ENCODE measurements around the gene ABCC4. TPM values are rescaled to one million over a fixed set of nuclear protein-coding genes. Genes with fewer than 3 reads are reported as not detected.

Gene ABCC4
- total and polyA plus RNA-seq, 4 donors = 0.74 to 22.5 (median 2.0) TPM

DNA sequence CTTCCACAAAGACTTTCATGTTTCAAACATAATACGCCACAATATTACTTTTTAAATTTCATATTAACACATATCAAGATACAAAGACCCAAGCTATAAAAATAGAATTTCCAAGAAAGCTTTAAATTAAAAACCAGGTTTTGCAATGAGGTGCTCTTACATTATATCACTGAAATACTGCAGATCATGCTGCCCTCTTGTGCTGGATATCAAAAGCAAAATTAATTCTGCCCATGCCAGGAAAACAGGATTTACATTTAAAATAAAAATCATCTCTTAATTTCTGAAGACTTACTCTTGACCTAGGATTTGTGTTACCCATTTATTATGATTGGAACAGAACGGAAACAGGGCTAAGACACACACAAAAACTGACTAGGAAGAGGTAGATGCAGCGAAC, 145.0 kb downstream of the ABCC4 start:
- no peak for TF ChIP-seq HNF4A (conservative IDR thresholded peaks at IDR 0.05)
- no peak for TF ChIP-seq HNF4G (IDR thresholded peaks at IDR 0.05)
- no peak for TF ChIP-seq FOXA1 (IDR thresholded peaks at IDR 0.05)
- TF ChIP-seq, protein P1, sequence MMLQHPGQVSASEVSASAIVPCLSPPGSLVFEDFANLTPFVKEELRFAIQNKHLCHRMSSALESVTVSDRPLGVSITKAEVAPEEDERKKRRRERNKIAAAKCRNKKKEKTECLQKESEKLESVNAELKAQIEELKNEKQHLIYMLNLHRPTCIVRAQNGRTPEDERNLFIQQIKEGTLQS (IDR thresholded peaks at IDR 0.05) = no peak
- TF ChIP-seq, protein P2, sequence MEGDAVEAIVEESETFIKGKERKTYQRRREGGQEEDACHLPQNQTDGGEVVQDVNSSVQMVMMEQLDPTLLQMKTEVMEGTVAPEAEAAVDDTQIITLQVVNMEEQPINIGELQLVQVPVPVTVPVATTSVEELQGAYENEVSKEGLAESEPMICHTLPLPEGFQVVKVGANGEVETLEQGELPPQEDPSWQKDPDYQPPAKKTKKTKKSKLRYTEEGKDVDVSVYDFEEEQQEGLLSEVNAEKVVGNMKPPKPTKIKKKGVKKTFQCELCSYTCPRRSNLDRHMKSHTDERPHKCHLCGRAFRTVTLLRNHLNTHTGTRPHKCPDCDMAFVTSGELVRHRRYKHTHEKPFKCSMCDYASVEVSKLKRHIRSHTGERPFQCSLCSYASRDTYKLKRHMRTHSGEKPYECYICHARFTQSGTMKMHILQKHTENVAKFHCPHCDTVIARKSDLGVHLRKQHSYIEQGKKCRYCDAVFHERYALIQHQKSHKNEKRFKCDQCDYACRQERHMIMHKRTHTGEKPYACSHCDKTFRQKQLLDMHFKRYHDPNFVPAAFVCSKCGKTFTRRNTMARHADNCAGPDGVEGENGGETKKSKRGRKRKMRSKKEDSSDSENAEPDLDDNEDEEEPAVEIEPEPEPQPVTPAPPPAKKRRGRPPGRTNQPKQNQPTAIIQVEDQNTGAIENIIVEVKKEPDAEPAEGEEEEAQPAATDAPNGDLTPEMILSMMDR (IDR thresholded peaks at IDR 0.05; ENCODE audit: low read depth, low read length, missing input control) = peak; percentile 25
- no peak for TF ChIP-seq YY1 (IDR thresholded peaks at IDR 0.05)
- no peak for TF ChIP-seq FOXA2 (IDR thresholded peaks at IDR 0.05)
- peak; percentile 57 to 67 for TF ChIP-seq RAD21 (IDR thresholded peaks at IDR 0.05)
- WGBS = 91% methylated on average over 3 of the region's 3 CpGs
- DNase-seq (ENCODE audit: low spot score) = no peak
- Histone ChIP-seq H3K4me3 (ENCODE audit: low read depth in 1 of 3, low read length in 3 of 3) (no peak overlapping the region), H3K27me3 (ENCODE audit: control insufficient read depth in 4 of 4, insufficient read depth in 4 of 4, low read length in 3 of 4) (no peaks in the 10 kb centered on the region), H3K36me3 (ENCODE audit: control insufficient read depth in 4 of 4, insufficient read depth in 3 of 4, low read depth in 1 of 4, low read length in 3 of 4) (no peaks in the 10 kb centered on the region), H3K9ac (ENCODE audit: low read depth in 1 of 2, low read length in 2 of 2) (no peak overlapping the region), H3K27ac (ENCODE audit: low read depth in 1 of 2, low read length in 2 of 2) (no peak overlapping the region), H3K4me1 (ENCODE audit: control insufficient read depth in 4 of 4, insufficient read depth in 4 of 4, low read length in 3 of 4) (peaks cover 0 to 13% (median 4%) of the 10 kb centered on the region in 4 donors), H3K9me3 (ENCODE audit: control insufficient read depth in 4 of 4, low read length in 3 of 4) (no peaks in the 10 kb centered on the region)

DNA sequence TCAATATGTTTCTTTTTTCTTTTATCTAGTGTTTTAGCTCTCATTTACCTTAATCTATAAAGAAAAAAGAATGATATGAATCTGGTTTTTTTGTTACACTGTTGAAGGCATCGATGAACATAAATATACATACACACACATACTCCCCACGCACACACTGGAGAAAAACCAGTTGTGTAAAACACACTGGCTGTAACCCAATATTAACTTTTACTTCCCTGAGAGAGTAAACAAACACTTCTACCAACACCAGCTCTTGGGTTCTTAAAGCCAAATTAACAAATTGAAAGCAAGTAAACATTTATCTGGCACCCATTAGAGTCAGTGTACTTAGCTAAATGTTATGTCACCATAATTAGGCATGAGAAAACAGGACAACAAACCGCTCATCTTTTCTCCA, 145.7 kb downstream of the ABCC4 start:
- Histone ChIP-seq H3K36me3 (ENCODE audit: control insufficient read depth in 4 of 4, insufficient read depth in 3 of 4, low read depth in 1 of 4, low read length in 3 of 4) (no peaks in the 10 kb centered on the region), H3K9me3 (ENCODE audit: control insufficient read depth in 4 of 4, low read length in 3 of 4) (no peaks in the 10 kb centered on the region), H3K27ac (ENCODE audit: low read depth in 1 of 2, low read length in 2 of 2) (no peak overlapping the region), H3K4me3 (ENCODE audit: low read depth in 1 of 3, low read length in 3 of 3) (no peak overlapping the region), H3K9ac (ENCODE audit: low read depth in 1 of 2, low read length in 2 of 2) (no peak overlapping the region), H3K4me1 (ENCODE audit: control insufficient read depth in 4 of 4, insufficient read depth in 4 of 4, low read length in 3 of 4) (peaks cover 0 to 13% (median 4%) of the 10 kb centered on the region in 4 donors), H3K27me3 (ENCODE audit: control insufficient read depth in 4 of 4, insufficient read depth in 4 of 4, low read length in 3 of 4) (no peaks in the 10 kb centered on the region)
- 32% methylated on average over 3 of the region's 3 CpGs for WGBS
- no peak for DNase-seq (ENCODE audit: low spot score)
- TF ChIP-seq NR2F2 (IDR thresholded peaks at IDR 0.05) (no peak), YY1 (IDR thresholded peaks at IDR 0.05) (no peak), HNF4A (conservative IDR thresholded peaks at IDR 0.05) (no peak), FOXA2 (IDR thresholded peaks at IDR 0.05) (no peak), RXRA (IDR thresholded peaks at IDR 0.05) (no peak), SP1 (IDR thresholded peaks at IDR 0.05) (no peak), GABPA (IDR thresholded peaks at IDR 0.05 in 1 of 2, conservative IDR thresholded peaks at IDR 0.05 in 1 of 2) (no peak), TAF1 (conservative IDR thresholded peaks at IDR 0.05) (no peak), JUND (IDR thresholded peaks at IDR 0.05) (no peak), FOXA1 (IDR thresholded peaks at IDR 0.05) (no peak), EGR1 (IDR thresholded peaks at IDR 0.05; ENCODE audit: low read depth in 2 of 2) (no peak)
- TF ChIP-seq, protein P2 (IDR thresholded peaks at IDR 0.05; ENCODE audit: low read depth, low read length, missing input control) = no peak
- TF ChIP-seq, protein P3, sequence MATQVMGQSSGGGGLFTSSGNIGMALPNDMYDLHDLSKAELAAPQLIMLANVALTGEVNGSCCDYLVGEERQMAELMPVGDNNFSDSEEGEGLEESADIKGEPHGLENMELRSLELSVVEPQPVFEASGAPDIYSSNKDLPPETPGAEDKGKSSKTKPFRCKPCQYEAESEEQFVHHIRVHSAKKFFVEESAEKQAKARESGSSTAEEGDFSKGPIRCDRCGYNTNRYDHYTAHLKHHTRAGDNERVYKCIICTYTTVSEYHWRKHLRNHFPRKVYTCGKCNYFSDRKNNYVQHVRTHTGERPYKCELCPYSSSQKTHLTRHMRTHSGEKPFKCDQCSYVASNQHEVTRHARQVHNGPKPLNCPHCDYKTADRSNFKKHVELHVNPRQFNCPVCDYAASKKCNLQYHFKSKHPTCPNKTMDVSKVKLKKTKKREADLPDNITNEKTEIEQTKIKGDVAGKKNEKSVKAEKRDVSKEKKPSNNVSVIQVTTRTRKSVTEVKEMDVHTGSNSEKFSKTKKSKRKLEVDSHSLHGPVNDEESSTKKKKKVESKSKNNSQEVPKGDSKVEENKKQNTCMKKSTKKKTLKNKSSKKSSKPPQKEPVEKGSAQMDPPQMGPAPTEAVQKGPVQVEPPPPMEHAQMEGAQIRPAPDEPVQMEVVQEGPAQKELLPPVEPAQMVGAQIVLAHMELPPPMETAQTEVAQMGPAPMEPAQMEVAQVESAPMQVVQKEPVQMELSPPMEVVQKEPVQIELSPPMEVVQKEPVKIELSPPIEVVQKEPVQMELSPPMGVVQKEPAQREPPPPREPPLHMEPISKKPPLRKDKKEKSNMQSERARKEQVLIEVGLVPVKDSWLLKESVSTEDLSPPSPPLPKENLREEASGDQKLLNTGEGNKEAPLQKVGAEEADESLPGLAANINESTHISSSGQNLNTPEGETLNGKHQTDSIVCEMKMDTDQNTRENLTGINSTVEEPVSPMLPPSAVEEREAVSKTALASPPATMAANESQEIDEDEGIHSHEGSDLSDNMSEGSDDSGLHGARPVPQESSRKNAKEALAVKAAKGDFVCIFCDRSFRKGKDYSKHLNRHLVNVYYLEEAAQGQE (IDR thresholded peaks at IDR 0.05) = no peak
- TF ChIP-seq, protein P4, sequence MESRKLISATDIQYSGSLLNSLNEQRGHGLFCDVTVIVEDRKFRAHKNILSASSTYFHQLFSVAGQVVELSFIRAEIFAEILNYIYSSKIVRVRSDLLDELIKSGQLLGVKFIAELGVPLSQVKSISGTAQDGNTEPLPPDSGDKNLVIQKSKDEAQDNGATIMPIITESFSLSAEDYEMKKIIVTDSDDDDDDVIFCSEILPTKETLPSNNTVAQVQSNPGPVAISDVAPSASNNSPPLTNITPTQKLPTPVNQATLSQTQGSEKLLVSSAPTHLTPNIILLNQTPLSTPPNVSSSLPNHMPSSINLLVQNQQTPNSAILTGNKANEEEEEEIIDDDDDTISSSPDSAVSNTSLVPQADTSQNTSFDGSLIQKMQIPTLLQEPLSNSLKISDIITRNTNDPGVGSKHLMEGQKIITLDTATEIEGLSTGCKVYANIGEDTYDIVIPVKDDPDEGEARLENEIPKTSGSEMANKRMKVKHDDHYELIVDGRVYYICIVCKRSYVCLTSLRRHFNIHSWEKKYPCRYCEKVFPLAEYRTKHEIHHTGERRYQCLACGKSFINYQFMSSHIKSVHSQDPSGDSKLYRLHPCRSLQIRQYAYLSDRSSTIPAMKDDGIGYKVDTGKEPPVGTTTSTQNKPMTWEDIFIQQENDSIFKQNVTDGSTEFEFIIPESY (IDR thresholded peaks at IDR 0.05) = no peak
- TF ChIP-seq, protein P5, sequence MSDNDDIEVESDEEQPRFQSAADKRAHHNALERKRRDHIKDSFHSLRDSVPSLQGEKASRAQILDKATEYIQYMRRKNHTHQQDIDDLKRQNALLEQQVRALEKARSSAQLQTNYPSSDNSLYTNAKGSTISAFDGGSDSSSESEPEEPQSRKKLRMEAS (IDR thresholded peaks at IDR 0.05) = no peak
